ENCODE data around the gene CCSER2.
"Not testable (repeated sequence)": the region's sequence is repeated elsewhere in the genome, so short reads cannot be mapped to it uniquely, and the experiment has no call there.

CCSER2 gene

GRCh38 chr10:84342584-84342983 is 14.2 kb downstream of the CCSER2 start:
- H3K4me3 ChIP-seq (ENCODE audit: control insufficient read depth, low read depth, low read length), result no peak overlapping the region
- no peak for DNase-seq (ENCODE audit: low read depth)
- TF ChIP-seq CTCF (IDR thresholded peaks at IDR 0.05; ENCODE audit: control insufficient read depth, insufficient read depth, low read depth, low read length, missing control alignments), result no peak

GRCh38 chr10:84343831-84344230 is 15.4 kb downstream of the CCSER2 start:
- TF ChIP-seq CTCF (IDR thresholded peaks at IDR 0.05; ENCODE audit: control insufficient read depth, insufficient read depth, low read depth, low read length, missing control alignments), result no peak
- DNase-seq (ENCODE audit: low read depth), result no peak
- no peak overlapping the region for H3K4me3 ChIP-seq (ENCODE audit: control insufficient read depth, low read depth, low read length)

GRCh38 chr10:84344526-84344925 is 16.1 kb downstream of the CCSER2 start:
- no peak overlapping the region for H3K4me3 ChIP-seq (ENCODE audit: control insufficient read depth, low read depth, low read length)
- TF ChIP-seq CTCF (IDR thresholded peaks at IDR 0.05; ENCODE audit: control insufficient read depth, insufficient read depth, low read depth, low read length, missing control alignments), result no peak
- no peak for DNase-seq (ENCODE audit: low read depth)

- not testable (repeated sequence) for H3K4me3 ChIP-seq (ENCODE audit: control insufficient read depth, low read depth, low read length); DNase-seq (ENCODE audit: low read depth)
These were observed 19.2 kb downstream of the CCSER2 start for GRCh38 chr10:84347575-84348002.

GRCh38 chr10:84348447-84348846 is 20.1 kb downstream of the CCSER2 start:
- no peak for DNase-seq (ENCODE audit: low read depth)
- no peak for TF ChIP-seq CTCF (IDR thresholded peaks at IDR 0.05; ENCODE audit: control insufficient read depth, insufficient read depth, low read depth, low read length, missing control alignments)
- no peak overlapping the region for H3K4me3 ChIP-seq (ENCODE audit: control insufficient read depth, low read depth, low read length)

GRCh38 chr10:84348860-84349259 is 20.5 kb downstream of the CCSER2 start:
- no peak for TF ChIP-seq CTCF (IDR thresholded peaks at IDR 0.05; ENCODE audit: control insufficient read depth, insufficient read depth, low read depth, low read length, missing control alignments)
- no peak overlapping the region for H3K4me3 ChIP-seq (ENCODE audit: control insufficient read depth, low read depth, low read length)
- peak; percentile 52 for DNase-seq (ENCODE audit: low read depth)

- peak; percentile 86 for TF ChIP-seq CTCF (IDR thresholded peaks at IDR 0.05; ENCODE audit: control insufficient read depth, insufficient read depth, low read depth, low read length, missing control alignments)
- no peak overlapping the region for H3K4me3 ChIP-seq (ENCODE audit: control insufficient read depth, low read depth, low read length)
These were observed 24.0 kb downstream of the CCSER2 start for GRCh38 chr10:84352251-84352842.

More at GRCh38 chr10:84352251-84352842, 24.0 kb downstream of the CCSER2 start:
- DNase-seq (ENCODE audit: low read depth), result no peak
